Lung microvascular endothelial cell (primary cell): ENCODE measurements around the gene DPEP2. TPM values are rescaled to one million over a fixed set of nuclear protein-coding genes. Genes with fewer than 3 reads are reported as not detected.
A peak's percentile ranks its signal among the peaks of the same experiment; 100 is the strongest.
"Not testable (repeated sequence)": the region's sequence is repeated elsewhere in the genome, so short reads cannot be mapped to it uniquely, and the experiment has no call there.

ENCODE experiments used
- DNase-seq, 2 donors: peaks; one replicate each; pipeline versions ENCODE4 v3.0.0 to v3.0.0-alpha.2; 2010; ENCODE audit warnings: low read depth in 2 of 2
- total RNA-seq: library from RNA; depleted of rRNA; stranded (reverse); fragments of >200 nt; gene quantifications from 2 replicates; pipeline ENCODE4 v1.2.1, GENCODE V29; 2014

Gene DPEP2
- total RNA-seq, 1 donor from 2014 or later = 8.9 TPM

- DNase-seq = peak; percentile 86 to 95
These were observed 6.6 kb upstream of the DPEP2 start for GRCh38 chr16:68005786-68006286.

GRCh38 chr16:68005211-68005610 lies 5.9 kb upstream of the DPEP2 start:
- no peak for DNase-seq

- no peak for DNase-seq
These were observed 3.7 kb upstream of the DPEP2 start for GRCh38 chr16:68003031-68003430.

GRCh38 chr16:68000450-68000849 lies 1.2 kb upstream of the DPEP2 start:
- DNase-seq = peak in 1 of 2 donors; percentile 76

- DNase-seq = no peak
These were observed 701 bp upstream of the DPEP2 start for GRCh38 chr16:67999985-68000384.

GRCh38 chr16:67998231-67998778 lies 979 bp downstream of the DPEP2 start:
- not testable (repeated sequence) for DNase-seq

GRCh38 chr16:67996666-67997065 lies 2.6 kb downstream of the DPEP2 start:
- no peak for DNase-seq

GRCh38 chr16:67995423-67995822 lies 3.9 kb downstream of the DPEP2 start:
- DNase-seq = no peak

- not testable (repeated sequence) for DNase-seq
These were observed 5.3 kb downstream of the DPEP2 start for GRCh38 chr16:67994040-67994408.

- peak; percentile 70 to 80 for DNase-seq
These were observed 5.9 kb downstream of the DPEP2 start for GRCh38 chr16:67993207-67994039.

- DNase-seq = no peak
These were observed 6.5 kb downstream of the DPEP2 start for GRCh38 chr16:67992661-67993206.

GRCh38 chr16:67990018-67990386 lies 9.3 kb downstream of the DPEP2 start:
- DNase-seq = no peak

GRCh38 chr16:67989322-67990017 lies 9.8 kb downstream of the DPEP2 start:
- no peak for DNase-seq

- DNase-seq = no peak
These were observed 10.6 kb downstream of the DPEP2 start for GRCh38 chr16:67988675-67989074.

- DNase-seq = peak in 1 of 2 donors; percentile 64
These were observed 11.7 kb downstream of the DPEP2 start for GRCh38 chr16:67987460-67988160.

- DNase-seq = no peak
These were observed 12.3 kb downstream of the DPEP2 start for GRCh38 chr16:67986949-67987348.

- DNase-seq = no peak
These were observed 17.1 kb downstream of the DPEP2 start for GRCh38 chr16:67982011-67982696.

GRCh38 chr16:67979955-67980678 lies 19.2 kb downstream of the DPEP2 start, which contains the start of gene DPEP3:
DPEP3 (minus strand) TSS chr16:67980499; CDS start chr16:67980380, 119 bp downstream.
- DNase-seq = no peak

GRCh38 chr16:67977469-67978227 lies 21.6 kb downstream of the DPEP2 start:
- no peak for DNase-seq
